ENCODE measurements around the gene GNB1L.

The GNB1L gene

DNA sequence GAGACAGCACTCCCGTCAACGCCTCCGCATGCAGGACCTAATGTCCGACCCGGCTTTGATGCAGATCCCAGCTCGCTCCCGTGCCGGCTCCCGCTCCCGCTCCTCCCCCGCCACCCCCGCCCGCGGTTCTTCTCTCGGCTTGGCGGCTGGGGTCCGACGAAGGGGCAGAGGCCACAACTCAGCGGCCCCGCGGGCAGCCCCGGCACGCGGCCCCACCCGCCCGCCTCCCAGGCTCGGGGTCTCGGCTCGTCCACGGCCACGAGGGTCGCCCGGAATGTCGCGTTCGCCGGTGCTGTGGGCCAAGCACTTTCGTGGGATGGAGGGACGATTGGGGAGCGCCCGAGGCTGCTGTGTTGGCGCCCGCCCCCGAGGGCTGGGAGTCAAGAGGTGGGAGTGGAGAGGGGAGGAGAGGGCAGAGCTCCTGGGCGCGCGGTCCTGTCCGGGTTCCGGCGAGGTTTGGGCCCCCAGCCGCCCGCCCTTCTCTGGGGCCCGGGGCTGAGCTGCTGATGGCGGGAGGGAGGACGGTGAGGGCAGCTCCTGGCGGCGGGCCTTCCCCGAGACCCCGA, 99.4 kb downstream of the GNB1L start:
- DNase-seq (ENCODE audit: low spot score): no peak
- TF ChIP-seq CTCF (IDR thresholded peaks at IDR 0.05; ENCODE audit: extremely low read depth, missing control alignments): no peak

DNA sequence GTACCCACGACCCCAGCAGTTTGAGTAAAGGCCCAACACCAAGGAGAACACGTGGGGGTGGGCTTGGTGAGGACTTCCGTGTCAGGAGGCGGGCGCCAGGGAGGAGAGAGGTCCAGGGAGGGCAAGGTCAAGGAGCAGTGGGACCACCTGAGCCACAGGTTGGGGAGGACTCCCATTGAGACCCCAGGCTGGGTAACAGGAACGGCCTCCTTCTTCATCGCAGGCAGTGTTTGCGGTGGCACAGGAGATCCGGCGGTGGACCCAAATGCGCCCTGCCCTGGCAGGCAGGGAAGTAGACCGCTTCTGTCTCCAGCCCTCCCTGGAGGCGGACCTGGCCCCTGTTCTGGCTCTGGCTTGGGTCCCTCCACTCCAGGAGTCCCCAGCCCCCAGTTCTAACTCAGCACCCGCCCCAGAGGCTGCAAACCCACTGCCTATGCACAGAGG, 100.0 kb downstream of the GNB1L start:
- DNase-seq (ENCODE audit: low spot score): no peak
- TF ChIP-seq CTCF (IDR thresholded peaks at IDR 0.05; ENCODE audit: extremely low read depth, missing control alignments): no peak

- DNase-seq (ENCODE audit: low spot score): peak; percentile 45
Observed at GRCh38 chr22:19753996-19754700, 100.5 kb downstream of the GNB1L start.

DNA sequence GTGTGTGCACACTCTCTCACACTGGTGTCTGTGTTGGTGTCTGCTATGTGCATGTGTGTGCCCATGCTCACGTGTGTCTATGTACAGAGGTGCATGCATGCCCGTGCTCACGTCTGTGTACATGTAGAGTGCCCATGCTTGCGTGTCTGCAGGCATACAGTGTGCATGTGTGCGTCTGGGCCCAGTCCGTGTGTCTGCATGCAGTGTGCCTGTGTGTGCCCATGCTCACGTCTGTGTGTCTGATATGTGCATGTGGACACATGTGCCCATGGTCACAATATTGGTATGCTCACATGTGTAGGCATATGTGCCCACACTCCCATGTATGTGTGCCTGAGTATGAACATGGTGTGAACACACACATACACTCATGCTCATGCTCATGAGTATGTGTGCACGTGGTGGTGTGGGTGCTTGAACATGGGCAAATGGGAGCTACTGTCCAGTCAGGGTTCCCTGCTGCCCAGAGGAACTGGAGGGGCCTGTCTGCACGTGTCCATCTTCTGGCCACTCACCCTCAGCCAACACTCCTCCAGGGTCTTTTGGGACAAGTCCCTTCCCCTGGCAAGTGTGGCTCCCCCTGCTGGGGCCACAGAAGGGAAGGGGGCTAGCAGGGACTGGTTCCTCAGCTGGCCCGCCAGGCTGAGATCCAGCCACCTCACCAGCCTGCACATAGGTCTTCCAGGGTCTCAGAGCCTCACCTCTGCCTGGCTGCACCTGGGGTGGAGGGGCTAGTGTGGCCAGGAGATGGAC, 101.4 kb downstream of the GNB1L start:
- TF ChIP-seq CTCF (IDR thresholded peaks at IDR 0.05; ENCODE audit: extremely low read depth, missing control alignments): no peak
- DNase-seq (ENCODE audit: low spot score): no peak

More at GRCh38 chr22:19753996-19754700, 100.5 kb downstream of the GNB1L start:
- no peak for TF ChIP-seq CTCF (IDR thresholded peaks at IDR 0.05; ENCODE audit: extremely low read depth, missing control alignments)

DNA sequence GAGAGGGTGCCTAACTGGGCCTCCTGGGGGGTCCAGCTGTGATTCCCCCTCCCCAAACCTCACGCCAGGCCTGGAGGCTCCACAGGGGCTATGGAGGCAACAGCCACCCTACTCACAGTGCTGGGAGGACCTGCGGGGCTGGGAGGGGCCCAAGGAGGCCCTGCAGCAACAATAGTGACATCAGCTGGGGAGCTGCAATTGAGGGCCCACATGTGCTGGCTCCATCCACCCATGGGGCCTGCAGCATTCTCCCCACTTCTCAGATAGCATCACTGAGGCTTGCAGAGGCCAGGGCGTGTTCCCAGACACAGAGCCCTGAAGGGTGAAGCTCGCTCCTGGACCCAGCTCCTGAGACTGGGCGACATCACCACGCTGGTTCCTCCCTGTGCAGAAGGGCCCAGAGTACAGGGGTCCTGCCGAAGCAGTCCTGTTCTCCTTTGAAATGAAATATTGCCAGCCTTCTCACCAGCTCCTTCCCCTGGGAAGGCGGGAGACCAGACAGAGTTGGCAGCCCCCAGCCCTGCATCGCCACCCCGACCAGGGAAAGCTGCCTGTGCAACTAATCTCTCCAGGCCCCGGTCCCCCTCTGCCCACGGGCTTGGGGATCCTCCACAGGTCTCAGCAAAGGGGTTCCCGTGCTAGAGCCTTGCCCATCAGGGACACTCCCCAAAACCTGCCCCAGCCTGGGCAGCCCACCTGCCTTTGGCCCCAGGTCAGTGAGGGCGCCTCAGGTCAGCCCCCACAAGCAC, 103.0 kb downstream of the GNB1L start:
- no peak for TF ChIP-seq CTCF (IDR thresholded peaks at IDR 0.05; ENCODE audit: extremely low read depth, missing control alignments)
- no peak for DNase-seq (ENCODE audit: low spot score)

DNA sequence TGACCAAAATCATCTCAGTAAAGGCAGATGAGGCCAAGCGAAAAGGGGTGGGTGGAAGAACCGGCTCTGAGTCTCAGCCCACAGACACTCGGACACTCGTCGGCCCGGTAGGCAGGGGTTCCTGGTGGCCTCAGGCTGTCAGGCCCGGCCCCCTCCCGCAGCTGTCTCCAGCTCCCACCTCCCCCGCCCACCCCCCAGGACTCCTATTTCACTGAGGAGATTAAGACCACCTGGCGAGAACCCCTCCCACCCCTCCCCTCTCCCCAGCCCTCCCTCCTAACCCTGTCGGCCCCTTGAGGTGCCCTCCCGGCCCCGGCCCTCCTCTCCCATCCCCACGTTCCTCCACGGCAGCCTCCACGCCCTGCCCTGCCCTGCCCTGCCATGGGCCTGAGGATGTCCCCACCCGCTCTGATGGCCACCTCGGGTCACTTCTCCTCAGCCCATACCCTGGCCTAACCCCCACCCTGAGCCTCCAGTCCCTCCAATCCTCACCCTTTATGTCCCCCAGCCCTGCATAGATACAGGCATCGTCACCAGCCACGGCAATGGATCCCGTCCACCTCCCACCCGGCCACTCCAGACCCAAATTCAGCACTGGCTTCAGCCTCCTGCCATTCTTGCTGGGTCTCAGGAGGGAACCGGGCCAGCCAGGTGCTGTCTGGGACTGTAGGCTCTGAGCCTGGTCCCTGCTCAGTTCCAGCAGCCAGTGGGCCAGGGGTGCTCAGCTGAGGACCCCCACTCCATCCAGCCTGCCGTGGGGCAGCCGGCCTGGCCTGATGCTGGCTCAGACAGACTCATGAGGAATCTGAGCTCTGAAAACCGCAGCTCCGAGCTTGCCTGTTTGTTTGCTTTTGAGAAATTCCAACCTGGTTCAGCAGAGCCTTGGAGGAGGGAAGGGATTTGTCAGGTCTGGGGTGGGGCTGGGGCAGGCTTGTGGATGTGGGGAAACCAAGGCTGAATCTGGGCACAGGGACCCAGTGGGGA, 103.9 kb downstream of the GNB1L start:
- TF ChIP-seq CTCF (IDR thresholded peaks at IDR 0.05; ENCODE audit: extremely low read depth, missing control alignments): no peak

More for the DNA sequence above, 103.9 kb downstream of the GNB1L start:
- no peak for DNase-seq (ENCODE audit: low spot score)

Measured in GM20000 (cell line).